HepG2 (cell line): ENCODE results near the gene RAB33B. TPM values are rescaled to one million over a fixed set of nuclear protein-coding genes. Genes with fewer than 3 reads are reported as not detected.

ENCODE experiments used
- HNRNPH1 ChIP-seq: fragments of 200-400 bp; formaldehyde crosslinking; optimal IDR thresholded peaks from 2 replicates; pipeline ENCODE3; 2017; ENCODE audit warnings: mild to moderate bottlenecking, low read depth, low read length
- HOXD1 ChIP-seq: sonication (generic); formaldehyde crosslinking; IDR thresholded peaks from 2 replicates; pipeline ENCODE4 v1.5.0; 2020; ENCODE audit warnings: missing genetic modification reagents
- KAT7 ChIP-seq: IDR thresholded peaks from 2 replicates; pipeline ENCODE4 v1.6.1; 2018; ENCODE audit warnings: borderline replicate concordance, missing compliant biosample characterization
- KMT2B ChIP-seq: IDR thresholded peaks from 2 replicates; pipeline ENCODE4 v1.6.1; 2016; ENCODE audit warnings: missing genetic modification reagents, missing compliant biosample characterization
- MTA1 ChIP-seq: sonication (generic); formaldehyde crosslinking; IDR thresholded peaks from 2 replicates; pipeline ENCODE4 v1.4.0; 2020; ENCODE audit warnings: missing genetic modification reagents, mild to moderate bottlenecking, borderline replicate concordance
- NFE2L2 ChIP-seq: fragments of 150-350 bp; IDR thresholded peaks from 2 replicates; pipeline ENCODE4 v1.6.1; 2014; ENCODE audit warnings: low read length
- NKX3-1 ChIP-seq: sonication (generic); formaldehyde crosslinking; IDR thresholded peaks from 2 replicates; pipeline ENCODE4 v1.5.0; 2020; ENCODE audit warnings: missing genetic modification reagents
- NPAS2 ChIP-seq: sonication (generic); formaldehyde crosslinking; IDR thresholded peaks from 2 replicates; pipeline ENCODE4 v1.8.0; 2022; ENCODE audit warnings: mild to moderate bottlenecking, missing genetic modification reagents, borderline replicate concordance
- NR2C2 ChIP-seq: sonication (generic); formaldehyde crosslinking; IDR thresholded peaks from 2 replicates; pipeline ENCODE4 v1.4.0; 2020; ENCODE audit warnings: missing genetic modification reagents, mild to moderate bottlenecking, moderate library complexity, borderline replicate concordance
- POLR2A ChIP-seq, 2 experiments: IDR thresholded peaks; 2 replicates each; pipeline ENCODE4 v1.6.1; 2011; ENCODE audit warnings: low read depth in 2 of 2, low read length in 2 of 2, mild to moderate bottlenecking in 1 of 2, moderate library complexity in 1 of 2; ENCODE audit not compliant: insufficient read depth in 1 of 2
- PRMT3 ChIP-seq: sonication (generic); formaldehyde crosslinking; IDR thresholded peaks from 2 replicates; pipeline ENCODE4 v1.8.1; 2022; ENCODE audit warnings: low read depth, mild to moderate bottlenecking, moderate library complexity, missing genetic modification reagents, borderline replicate concordance
- SAFB2 ChIP-seq: sonication (generic); formaldehyde crosslinking; IDR thresholded peaks from 2 replicates; pipeline ENCODE4 v1.5.1; 2020; ENCODE audit warnings: missing genetic modification reagents, low read depth, mild to moderate bottlenecking, borderline replicate concordance
- SP4 ChIP-seq: sonication (generic); formaldehyde crosslinking; IDR thresholded peaks from 2 replicates; pipeline ENCODE4 v1.8.1; 2023; ENCODE audit warnings: mild to moderate bottlenecking, missing genetic modification reagents
- SRSF9 ChIP-seq: fragments of 200-400 bp; formaldehyde crosslinking; IDR thresholded peaks from 2 replicates; pipeline ENCODE4 v1.6.1; 2018; ENCODE audit warnings: borderline replicate concordance, mild to moderate bottlenecking, low read depth, low read length; ENCODE audit not compliant: insufficient read depth, poor library complexity, severe bottlenecking
- TCF7L2 ChIP-seq: IDR thresholded peaks from 2 replicates; pipeline ENCODE4 v1.6.1; 2011; ENCODE audit warnings: mild to moderate bottlenecking, low read depth, low read length, moderate library complexity
- ZBTB1 ChIP-seq: sonication (generic); formaldehyde crosslinking; IDR thresholded peaks from 2 replicates; pipeline ENCODE4 v1.4.0; 2020; ENCODE audit warnings: missing genetic modification reagents, borderline replicate concordance
- ZBTB21 ChIP-seq: sonication (generic); formaldehyde crosslinking; IDR thresholded peaks from 2 replicates; pipeline ENCODE4 v1.4.0; 2020; ENCODE audit warnings: missing genetic modification reagents
- ZFP36L2 ChIP-seq: sonication (generic); formaldehyde crosslinking; IDR thresholded peaks from 2 replicates; pipeline ENCODE4 v1.4.0; 2020; ENCODE audit warnings: missing genetic modification reagents
- ZFP37 ChIP-seq: sonication (generic); formaldehyde crosslinking; IDR thresholded peaks from 2 replicates; pipeline ENCODE4 v1.4.0; 2020; ENCODE audit warnings: missing genetic modification reagents, borderline replicate concordance
- ZNF264 ChIP-seq: sonication (generic); formaldehyde crosslinking; IDR thresholded peaks from 2 replicates; pipeline ENCODE4 v1.4.0; 2020; ENCODE audit warnings: missing genetic modification reagents
- ZNF460 ChIP-seq: sonication (generic); formaldehyde crosslinking; IDR thresholded peaks from 2 replicates; pipeline ENCODE4 v1.5.1; 2020; ENCODE audit warnings: missing genetic modification reagents, mild to moderate bottlenecking, borderline replicate concordance
- ZNF557 ChIP-seq: sonication (generic); formaldehyde crosslinking; IDR thresholded peaks from 2 replicates; pipeline ENCODE4 v1.4.0; 2020; ENCODE audit warnings: missing genetic modification reagents
- ZSCAN30 ChIP-seq: sonication (generic); formaldehyde crosslinking; IDR thresholded peaks from 2 replicates; pipeline ENCODE4 v1.5.0; 2020; ENCODE audit warnings: mild to moderate bottlenecking, missing genetic modification reagents
- polyA plus RNA-seq, 8 experiments: library from polyadenylated mRNA; depleted of rRNA in 3 of 8; stranded (reverse) in 7 of 8; unstranded in 1 of 8; fragments of >200 nt; fragmentation: Illumina TruSeq in 4 of 8; extraction: Trizol in 4 of 8; gene quantifications; 2 replicates each; pipeline versions ENCODE4 v1.2.1 to v1.2.3, GENCODE V29; 2011 to 2016; ENCODE audit warnings: low read depth in 4 of 8, missing spikeins in 1 of 8, mixed read lengths in 1 of 8; ENCODE audit not compliant: insufficient read depth in 1 of 8
- total RNA-seq, 5 experiments: library from RNA; depleted of rRNA; stranded (reverse); fragments of >200 nt; fragmentation: Illumina TruSeq; extraction: Trizol; gene quantifications; 2 replicates each; pipeline ENCODE4 v1.2.3, GENCODE V29; 2016; ENCODE audit warnings: low read depth in 1 of 5
- TF ChIP-seq, protein P1 (sequence below): IDR thresholded peaks from 2 replicates; pipeline ENCODE4 v1.6.1; 2018; ENCODE audit warnings: missing genetic modification reagents
- TF ChIP-seq, protein P2 (sequence below): sonication (generic); formaldehyde crosslinking; IDR thresholded peaks from 2 replicates; pipeline ENCODE4 v1.4.0; 2020; ENCODE audit warnings: mild to moderate bottlenecking, missing genetic modification reagents
- TF ChIP-seq, protein P3 (sequence below): IDR thresholded peaks from 2 replicates; pipeline ENCODE4 v1.4.0; 2020; ENCODE audit warnings: mild to moderate bottlenecking, missing genetic modification reagents
- TF ChIP-seq, protein P4 (sequence below): sonication (generic); formaldehyde crosslinking; IDR thresholded peaks from 2 replicates; pipeline ENCODE4 v1.5.0; 2020; ENCODE audit warnings: missing genetic modification reagents, mild to moderate bottlenecking, borderline replicate concordance

Gene RAB33B
- total and polyA plus RNA-seq, 2 of the 13 experiments (the other 11 are each of a cell fraction or from before 2014, with no cell fraction given), result 7.6 to 8.1 TPM

DNA sequence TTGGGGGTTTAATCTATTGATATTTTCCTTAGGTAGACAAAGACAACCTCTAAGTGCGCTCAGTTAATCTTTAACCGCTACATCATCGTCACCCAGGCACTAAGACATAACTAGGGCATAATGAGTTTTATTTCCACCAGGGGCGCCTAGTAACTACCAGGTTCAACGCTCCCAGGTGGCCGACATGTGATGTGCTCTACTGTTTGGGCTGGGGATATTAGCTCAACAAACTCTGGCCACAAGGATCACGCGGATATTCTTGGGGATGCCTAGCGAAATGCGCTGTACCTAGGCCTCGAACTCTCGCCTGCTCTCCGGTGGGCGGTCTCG lies 915 bp upstream of the RAB33B start (continued):
- TF ChIP-seq ZBTB21 (CRISPR knock-in tag), result no peak
- peak; percentile 31; the same call in 1 of the 2 replicates for TF ChIP-seq NKX3-1
- no peak for TF ChIP-seq ZFP37
- no peak for TF ChIP-seq ZFP36L2 (CRISPR knock-in tag)
- TF ChIP-seq POLR2A (IDR thresholded peaks at IDR 0.05; ENCODE audit: insufficient read depth in 1 of 2, low read depth in 2 of 2, low read length in 2 of 2), result peak in 1 of 2 experiments; percentile 48; a peak in 1 of 4 replicates
- TF ChIP-seq ZSCAN30, result no peak
- TF ChIP-seq, protein P1, sequence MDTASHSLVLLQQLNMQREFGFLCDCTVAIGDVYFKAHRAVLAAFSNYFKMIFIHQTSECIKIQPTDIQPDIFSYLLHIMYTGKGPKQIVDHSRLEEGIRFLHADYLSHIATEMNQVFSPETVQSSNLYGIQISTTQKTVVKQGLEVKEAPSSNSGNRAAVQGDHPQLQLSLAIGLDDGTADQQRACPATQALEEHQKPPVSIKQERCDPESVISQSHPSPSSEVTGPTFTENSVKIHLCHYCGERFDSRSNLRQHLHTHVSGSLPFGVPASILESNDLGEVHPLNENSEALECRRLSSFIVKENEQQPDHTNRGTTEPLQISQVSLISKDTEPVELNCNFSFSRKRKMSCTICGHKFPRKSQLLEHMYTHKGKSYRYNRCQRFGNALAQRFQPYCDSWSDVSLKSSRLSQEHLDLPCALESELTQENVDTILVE (CRISPR knock-in tag), result no peak
- TF ChIP-seq, protein P2, sequence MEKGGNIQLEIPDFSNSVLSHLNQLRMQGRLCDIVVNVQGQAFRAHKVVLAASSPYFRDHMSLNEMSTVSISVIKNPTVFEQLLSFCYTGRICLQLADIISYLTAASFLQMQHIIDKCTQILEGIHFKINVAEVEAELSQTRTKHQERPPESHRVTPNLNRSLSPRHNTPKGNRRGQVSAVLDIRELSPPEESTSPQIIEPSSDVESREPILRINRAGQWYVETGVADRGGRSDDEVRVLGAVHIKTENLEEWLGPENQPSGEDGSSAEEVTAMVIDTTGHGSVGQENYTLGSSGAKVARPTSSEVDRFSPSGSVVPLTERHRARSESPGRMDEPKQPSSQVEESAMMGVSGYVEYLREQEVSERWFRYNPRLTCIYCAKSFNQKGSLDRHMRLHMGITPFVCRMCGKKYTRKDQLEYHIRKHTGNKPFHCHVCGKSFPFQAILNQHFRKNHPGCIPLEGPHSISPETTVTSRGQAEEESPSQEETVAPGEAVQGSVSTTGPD (CRISPR knock-in tag), result no peak
- no peak for TF ChIP-seq HOXD1
- TF ChIP-seq KMT2B (CRISPR knock-in tag), result no peak
- no peak for TF ChIP-seq NR2C2 (CRISPR knock-in tag)
- no peak for TF ChIP-seq TCF7L2
- no peak for TF ChIP-seq NFE2L2
- no peak for TF ChIP-seq SRSF9
- no peak for TF ChIP-seq ZNF460 (CRISPR knock-in tag)
- TF ChIP-seq HNRNPH1, result no peak
- no peak for TF ChIP-seq NPAS2 (CRISPR knock-in tag)
- TF ChIP-seq SP4, result no peak
- TF ChIP-seq, protein P3, sequence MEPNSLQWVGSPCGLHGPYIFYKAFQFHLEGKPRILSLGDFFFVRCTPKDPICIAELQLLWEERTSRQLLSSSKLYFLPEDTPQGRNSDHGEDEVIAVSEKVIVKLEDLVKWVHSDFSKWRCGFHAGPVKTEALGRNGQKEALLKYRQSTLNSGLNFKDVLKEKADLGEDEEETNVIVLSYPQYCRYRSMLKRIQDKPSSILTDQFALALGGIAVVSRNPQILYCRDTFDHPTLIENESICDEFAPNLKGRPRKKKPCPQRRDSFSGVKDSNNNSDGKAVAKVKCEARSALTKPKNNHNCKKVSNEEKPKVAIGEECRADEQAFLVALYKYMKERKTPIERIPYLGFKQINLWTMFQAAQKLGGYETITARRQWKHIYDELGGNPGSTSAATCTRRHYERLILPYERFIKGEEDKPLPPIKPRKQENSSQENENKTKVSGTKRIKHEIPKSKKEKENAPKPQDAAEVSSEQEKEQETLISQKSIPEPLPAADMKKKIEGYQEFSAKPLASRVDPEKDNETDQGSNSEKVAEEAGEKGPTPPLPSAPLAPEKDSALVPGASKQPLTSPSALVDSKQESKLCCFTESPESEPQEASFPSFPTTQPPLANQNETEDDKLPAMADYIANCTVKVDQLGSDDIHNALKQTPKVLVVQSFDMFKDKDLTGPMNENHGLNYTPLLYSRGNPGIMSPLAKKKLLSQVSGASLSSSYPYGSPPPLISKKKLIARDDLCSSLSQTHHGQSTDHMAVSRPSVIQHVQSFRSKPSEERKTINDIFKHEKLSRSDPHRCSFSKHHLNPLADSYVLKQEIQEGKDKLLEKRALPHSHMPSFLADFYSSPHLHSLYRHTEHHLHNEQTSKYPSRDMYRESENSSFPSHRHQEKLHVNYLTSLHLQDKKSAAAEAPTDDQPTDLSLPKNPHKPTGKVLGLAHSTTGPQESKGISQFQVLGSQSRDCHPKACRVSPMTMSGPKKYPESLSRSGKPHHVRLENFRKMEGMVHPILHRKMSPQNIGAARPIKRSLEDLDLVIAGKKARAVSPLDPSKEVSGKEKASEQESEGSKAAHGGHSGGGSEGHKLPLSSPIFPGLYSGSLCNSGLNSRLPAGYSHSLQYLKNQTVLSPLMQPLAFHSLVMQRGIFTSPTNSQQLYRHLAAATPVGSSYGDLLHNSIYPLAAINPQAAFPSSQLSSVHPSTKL (CRISPR knock-in tag), result no peak
- TF ChIP-seq, protein P4, sequence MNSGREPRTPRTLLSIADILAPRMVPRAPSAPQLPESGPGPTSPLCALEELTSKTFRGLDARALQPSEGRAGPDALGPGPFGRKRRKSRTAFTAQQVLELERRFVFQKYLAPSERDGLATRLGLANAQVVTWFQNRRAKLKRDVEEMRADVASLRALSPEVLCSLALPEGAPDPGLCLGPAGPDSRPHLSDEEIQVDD, result no peak
- TF ChIP-seq ZNF264 (CRISPR knock-in tag), result no peak
- no peak for TF ChIP-seq MTA1 (CRISPR knock-in tag)
- no peak for TF ChIP-seq PRMT3 (CRISPR knock-in tag)
- no peak for TF ChIP-seq ZNF557 (CRISPR knock-in tag)
- TF ChIP-seq SAFB2 (CRISPR knock-in tag), result no peak
- TF ChIP-seq ZBTB1 (CRISPR knock-in tag), result no peak
- TF ChIP-seq KAT7 (CRISPR knock-in tag), result peak; percentile 52; the same call in 1 of the 2 replicates
